ENCODE results near the gene SLC4A9.

DNA sequence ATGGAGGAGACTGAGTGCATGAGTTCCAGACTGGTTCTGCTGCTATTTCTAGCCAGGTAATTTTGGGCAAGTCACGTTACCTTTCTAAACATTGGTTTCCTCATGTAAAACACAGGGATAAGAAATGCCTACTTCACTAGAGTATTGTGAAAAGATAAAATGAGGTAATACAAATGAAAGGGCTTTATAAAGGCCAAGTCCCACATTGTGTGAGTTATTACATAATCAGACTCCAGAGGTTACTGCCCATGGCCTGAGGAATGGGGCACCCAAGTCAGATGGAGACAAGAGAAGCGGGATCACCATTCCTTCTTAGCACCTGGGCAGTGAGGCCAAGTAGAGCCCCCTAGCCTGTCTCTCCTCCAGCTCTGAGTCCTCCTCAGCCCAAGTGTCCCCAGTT, 21.1 kb upstream of the SLC4A9 start:
- no peak for TF ChIP-seq PPARA (CRISPR knock-in tag; IDR thresholded peaks at IDR 0.05; ENCODE audit: borderline replicate concordance)
- TF ChIP-seq CSDC2 (CRISPR knock-in tag; IDR thresholded peaks at IDR 0.05), result no peak
- TF ChIP-seq ARNTL (CRISPR knock-in tag; IDR thresholded peaks at IDR 0.05; ENCODE audit: borderline replicate concordance, low read depth), result no peak
- no peak for TF ChIP-seq ZFP30 (CRISPR knock-in tag; IDR thresholded peaks at IDR 0.05)
- TF ChIP-seq BACH2 (CRISPR knock-in tag; IDR thresholded peaks at IDR 0.05; ENCODE audit: borderline replicate concordance), result no peak
- no peak for TF ChIP-seq ZFP3 (CRISPR knock-in tag; IDR thresholded peaks at IDR 0.05)
- no peak for TF ChIP-seq RARB (CRISPR knock-in tag; IDR thresholded peaks at IDR 0.05)
- TF ChIP-seq ESRRG (CRISPR knock-in tag; IDR thresholded peaks at IDR 0.05), result no peak
- TF ChIP-seq, protein P1, sequence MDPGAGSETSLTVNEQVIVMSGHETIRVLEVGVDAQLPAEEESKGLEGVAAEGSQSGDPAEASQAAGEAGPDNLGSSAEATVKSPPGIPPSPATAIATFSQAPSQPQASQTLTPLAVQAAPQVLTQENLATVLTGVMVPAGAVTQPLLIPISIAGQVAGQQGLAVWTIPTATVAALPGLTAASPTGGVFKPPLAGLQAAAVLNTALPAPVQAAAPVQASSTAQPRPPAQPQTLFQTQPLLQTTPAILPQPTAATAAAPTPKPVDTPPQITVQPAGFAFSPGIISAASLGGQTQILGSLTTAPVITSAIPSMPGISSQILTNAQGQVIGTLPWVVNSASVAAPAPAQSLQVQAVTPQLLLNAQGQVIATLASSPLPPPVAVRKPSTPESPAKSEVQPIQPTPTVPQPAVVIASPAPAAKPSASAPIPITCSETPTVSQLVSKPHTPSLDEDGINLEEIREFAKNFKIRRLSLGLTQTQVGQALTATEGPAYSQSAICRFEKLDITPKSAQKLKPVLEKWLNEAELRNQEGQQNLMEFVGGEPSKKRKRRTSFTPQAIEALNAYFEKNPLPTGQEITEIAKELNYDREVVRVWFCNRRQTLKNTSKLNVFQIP (CRISPR knock-in tag; IDR thresholded peaks at IDR 0.05; ENCODE audit: borderline replicate concordance, low read depth), result no peak
- TF ChIP-seq, protein P2, sequence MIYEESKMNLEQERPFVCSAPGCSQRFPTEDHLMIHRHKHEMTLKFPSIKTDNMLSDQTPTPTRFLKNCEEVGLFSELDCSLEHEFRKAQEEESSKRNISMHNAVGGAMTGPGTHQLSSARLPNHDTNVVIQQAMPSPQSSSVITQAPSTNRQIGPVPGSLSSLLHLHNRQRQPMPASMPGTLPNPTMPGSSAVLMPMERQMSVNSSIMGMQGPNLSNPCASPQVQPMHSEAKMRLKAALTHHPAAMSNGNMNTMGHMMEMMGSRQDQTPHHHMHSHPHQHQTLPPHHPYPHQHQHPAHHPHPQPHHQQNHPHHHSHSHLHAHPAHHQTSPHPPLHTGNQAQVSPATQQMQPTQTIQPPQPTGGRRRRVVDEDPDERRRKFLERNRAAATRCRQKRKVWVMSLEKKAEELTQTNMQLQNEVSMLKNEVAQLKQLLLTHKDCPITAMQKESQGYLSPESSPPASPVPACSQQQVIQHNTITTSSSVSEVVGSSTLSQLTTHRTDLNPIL (CRISPR knock-in tag; IDR thresholded peaks at IDR 0.05; ENCODE audit: low read depth), result no peak
